Body of pancreas (tissue), 4 donors: Measurements from ENCODE around the gene KLHL12. TPM values are rescaled to one million over a fixed set of nuclear protein-coding genes. Genes with fewer than 3 reads are reported as not detected.
A peak's percentile ranks its signal among the peaks of the same experiment; 100 is the strongest.

ENCODE experiments used
- ATAC-seq: fragments of 150-250 bp; one replicate; pipeline ENCODE4 v1.9.1; 2016
- DNase-seq, 4 donors: peaks; one replicate each; pipeline ENCODE4 v3.0.0-alpha.2; 2019
- H3K27ac ChIP-seq, 4 donors: fragments of 200-600 bp; sonication (generic); 1 replicate in 3 of 4; 2 replicates in 1 of 4; pipeline versions ENCODE4 v1.5.1 to v1.6.1; 2016 to 2019; ENCODE audit warnings: mild to moderate bottlenecking in 1 of 4, mixed read lengths in 1 of 4, moderate library complexity in 1 of 4
- H3K27me3 ChIP-seq, 2 donors: fragments of 200-600 bp; sonication (generic); one replicate each; pipeline ENCODE4 v1.6.0; 2016; ENCODE audit warnings: mild to moderate bottlenecking in 1 of 2
- H3K36me3 ChIP-seq, 2 donors: fragments of 200-600 bp; sonication (generic); replicated peaks in 1 of 2; 2 replicates each; pipeline ENCODE4 v1.5.1; 2016; ENCODE audit warnings: low read depth in 2 of 2; ENCODE audit not compliant: insufficient read depth in 1 of 2
- H3K4me1 ChIP-seq: fragments of 200-600 bp; sonication (generic); one replicate; pipeline ENCODE4 v1.6.0; 2016
- H3K4me3 ChIP-seq, 2 donors: fragments of 200-600 bp; sonication (generic); 1 replicate in 1 of 2; 2 replicates in 1 of 2; pipeline ENCODE4 v1.5.1; 2016 to 2019
- H3K9me3 ChIP-seq, 3 donors: fragments of 200-600 bp; sonication (generic); 1 replicate in 2 of 3; 2 replicates in 1 of 3; pipeline ENCODE4 v1.5.1; 2016
- CTCF ChIP-seq, 7 experiments: fragments of 450-650 bp in 4 of 7; fragments of 200-600 bp in 3 of 7; sonication (generic) in 3 of 7; IDR thresholded peaks; one replicate each; pipeline ENCODE4 v1.5.1; 2016 to 2019; ENCODE audit warnings: antibody characterized with exemption in 7 of 7
- POLR2A ChIP-seq, 3 donors: fragments of 450-650 bp; IDR thresholded peaks; one replicate each; pipeline ENCODE4 v1.6.1; 2016; ENCODE audit warnings: antibody characterized with exemption in 3 of 3, mild to moderate bottlenecking in 2 of 3
- WGBS, 2 donors: methylation state at CpG; one replicate each; pipeline ENCODE4 v1.1.5; 2017; 5-methylcytosine and 5-hydroxymethylcytosine counted together
- intact Hi-C: fragments of 100-400 bp; cut with DNase I; formaldehyde crosslinking; loops from one replicate; pipeline ENCODE4 v1.15.1; 2023
- total RNA-seq, 2 donors: library from RNA; depleted of rRNA; stranded (reverse); fragments of >200 nt; gene quantifications; one replicate each; pipeline ENCODE4 v1.1.0, GENCODE V29; 2016

KLHL12 gene
- total RNA-seq, 2 donors from 2014 or later = 15.3 to 21.8 TPM

GRCh38 chr1:202901555-202901954 lies 25.5 kb downstream of the KLHL12 start:
- no peak overlapping the region for H3K27ac ChIP-seq
- H3K9me3 ChIP-seq = no peaks in the 10 kb centered on the region
- no peaks in the 10 kb centered on the region for H3K4me1 ChIP-seq
- intact Hi-C loops = no loop called here
- no peak for ATAC-seq
- no peaks in the 10 kb centered on the region for H3K27me3 ChIP-seq
- H3K4me3 ChIP-seq = no peak overlapping the region
- WGBS, 2 donors = 94 to 96% methylated on average over 4 of the region's 4 CpGs
- DNase-seq = no peak
- peaks cover 0 to 14% of the 10 kb centered on the region in 2 donors for H3K36me3 ChIP-seq
- TF ChIP-seq CTCF (IDR thresholded peaks at IDR 0.05) = no peak
- TF ChIP-seq POLR2A (IDR thresholded peaks at IDR 0.05) = no peak

GRCh38 chr1:202892501-202892900 lies 34.5 kb downstream of the KLHL12 start:
- Histone ChIP-seq H3K27ac (no peak overlapping the region), H3K27me3 (no peaks in the 10 kb centered on the region), H3K9me3 (no peaks in the 10 kb centered on the region), H3K36me3 (peaks cover 11 to 26% of the 10 kb centered on the region in 2 donors), H3K4me1 (peaks cover 10% of the 10 kb centered on the region), H3K4me3 (no peak overlapping the region)
- 96 to 99% methylated on average over 7 of the region's 7 CpGs for WGBS, 2 donors
- intact Hi-C loops = no loop called here
- ATAC-seq (no peak), DNase-seq (no peak)
- no peak for TF ChIP-seq CTCF (IDR thresholded peaks at IDR 0.05)
- no peak for TF ChIP-seq POLR2A (IDR thresholded peaks at IDR 0.05)

- intact Hi-C loops = no loop called here
- Histone ChIP-seq H3K27me3 (no peaks in the 10 kb centered on the region), H3K4me3 (no peak overlapping the region), H3K36me3 (peaks cover 6 to 15% of the 10 kb centered on the region in 2 donors), H3K27ac (no peak overlapping the region), H3K4me1 (peaks cover 11% of the 10 kb centered on the region), H3K9me3 (no peaks in the 10 kb centered on the region)
- ATAC-seq = no peak
- TF ChIP-seq POLR2A (IDR thresholded peaks at IDR 0.05) (no peak), CTCF (IDR thresholded peaks at IDR 0.05) (no peak)
- 66 to 69% methylated on average over 4 of the region's 4 CpGs for WGBS, 2 donors
- no peak for DNase-seq
These were observed 36.6 kb downstream of the KLHL12 start for GRCh38 chr1:202890392-202890791.

GRCh38 chr1:202888531-202889360 lies 38.3 kb downstream of the KLHL12 start, which contains the start of gene RABIF:
Gene RABIF (minus strand): TSS chr1:202889149. CDS start chr1:202889098, 51 bp downstream.
- Histone ChIP-seq H3K27me3 (no peaks in the 10 kb centered on the region), H3K9me3 (no peaks in the 10 kb centered on the region), H3K4me3 (peak within 1 kb of the TSS; percentile 44 to 67), H3K4me1 (peaks cover 11% of the 10 kb centered on the region), H3K27ac (peak within 1 kb of the TSS; percentile 83 to 91 (median 90)), H3K36me3 (peaks cover 0 to 12% of the 10 kb centered on the region in 2 donors)
- intact Hi-C loops = no loop called here
- DNase-seq (peak; percentile 97 to 99 (median 98)), ATAC-seq (peak; percentile 97)
- WGBS, 2 donors = 0% methylated on average over 6 to 77 of the region's 84 CpGs
- TF ChIP-seq POLR2A (IDR thresholded peaks at IDR 0.05) (peak; percentile 79 to 93 (median 91)), CTCF (IDR thresholded peaks at IDR 0.05) (peak in 4 of 7 experiments; percentile 31 to 43 (median 35))
